HepG2 (cell line): ENCODE data around the gene RTF1. TPM values are rescaled to one million over a fixed set of nuclear protein-coding genes. Genes with fewer than 3 reads are reported as not detected.

Experiments used
- ATF2 ChIP-seq: sonication (generic); formaldehyde crosslinking; IDR thresholded peaks from 2 replicates; pipeline ENCODE4 v1.4.0; 2020; ENCODE audit warnings: missing genetic modification reagents
- GABPA ChIP-seq, 2 experiments: IDR thresholded peaks; 2 replicates each; pipeline ENCODE4 v1.6.1; 2011 to 2016; ENCODE audit warnings: low read depth in 2 of 2, low read length in 1 of 2, missing biosample characterization in 1 of 2, missing genetic modification characterization in 1 of 2
- KLF12 ChIP-seq: sonication (generic); formaldehyde crosslinking; IDR thresholded peaks from 2 replicates; pipeline ENCODE4 v1.4.0; 2020; ENCODE audit warnings: missing genetic modification reagents, borderline replicate concordance
- LCORL ChIP-seq, 2 experiments: fragments of 450-650 bp in 1 of 2; sonication (generic) in 1 of 2; formaldehyde crosslinking in 1 of 2; IDR thresholded peaks; 2 replicates each; pipeline versions ENCODE4 v1.5.0 to v1.6.1; 2017 to 2020; ENCODE audit warnings: antibody characterized with exemption in 1 of 2, missing genetic modification reagents in 1 of 2
- MIER2 ChIP-seq: IDR thresholded peaks from 2 replicates; pipeline ENCODE4 v1.6.1; 2016; ENCODE audit warnings: missing biosample characterization, missing genetic modification reagents
- NR1H2 ChIP-seq: sonication (generic); formaldehyde crosslinking; IDR thresholded peaks from 2 replicates; pipeline ENCODE4 v1.8.1; 2022; ENCODE audit warnings: low read depth, missing genetic modification reagents, borderline replicate concordance
- POLR2AphosphoS2 ChIP-seq: IDR thresholded peaks from 2 replicates; pipeline ENCODE4 v1.6.1; 2011; ENCODE audit warnings: low read depth, low read length, improper control_type of control experiment
- RBFOX2 ChIP-seq: fragments of 200-400 bp; formaldehyde crosslinking; IDR thresholded peaks from 2 replicates; pipeline ENCODE4 v1.6.1; 2017; ENCODE audit warnings: low read depth, mild to moderate bottlenecking, low read length
- RBM39 ChIP-seq: fragments of 200-400 bp; formaldehyde crosslinking; IDR thresholded peaks from one replicate; pipeline ENCODE4 v1.6.1; 2018; ENCODE audit warnings: antibody characterized with exemption, mild to moderate bottlenecking, low read depth, low read length; ENCODE audit not compliant: poor library complexity, severe bottlenecking
- SIX1 ChIP-seq: sonication (generic); formaldehyde crosslinking; IDR thresholded peaks from 2 replicates; pipeline ENCODE4 v1.4.0; 2020; ENCODE audit warnings: missing genetic modification reagents, borderline replicate concordance
- SNAPC5 ChIP-seq: sonication (generic); formaldehyde crosslinking; IDR thresholded peaks from 2 replicates; pipeline ENCODE4 v1.8.1; 2023; ENCODE audit warnings: mild to moderate bottlenecking, missing genetic modification reagents, borderline replicate concordance
- SRSF4 ChIP-seq: fragments of 200-400 bp; formaldehyde crosslinking; IDR thresholded peaks from one replicate; pipeline ENCODE4 v1.6.1; 2018; ENCODE audit warnings: mild to moderate bottlenecking, low read depth, low read length, moderate library complexity; ENCODE audit not compliant: poor library complexity, severe bottlenecking
- TCF12 ChIP-seq, 2 experiments: fragments of 450-650 bp in 1 of 2; sonication (generic) in 1 of 2; formaldehyde crosslinking in 1 of 2; IDR thresholded peaks; 2 replicates each; pipeline versions ENCODE4 v1.6.1 to v1.8.0; 2017 to 2022; ENCODE audit warnings: antibody characterized with exemption in 1 of 2, mild to moderate bottlenecking in 1 of 2, missing genetic modification reagents in 1 of 2, moderate library complexity in 1 of 2
- ZBTB37 ChIP-seq: sonication (generic); formaldehyde crosslinking; IDR thresholded peaks from 2 replicates; pipeline ENCODE4 v1.4.0; 2020; ENCODE audit warnings: mild to moderate bottlenecking, missing genetic modification reagents
- ZNF121 ChIP-seq: sonication (generic); formaldehyde crosslinking; IDR thresholded peaks from 2 replicates; pipeline ENCODE4 v1.5.0; 2020; ENCODE audit warnings: mild to moderate bottlenecking, missing genetic modification reagents
- ZNF280B ChIP-seq: sonication (generic); formaldehyde crosslinking; IDR thresholded peaks from 2 replicates; pipeline ENCODE4 v1.5.0; 2020; ENCODE audit warnings: missing genetic modification reagents, mild to moderate bottlenecking, borderline replicate concordance
- ZNF343 ChIP-seq: sonication (generic); formaldehyde crosslinking; IDR thresholded peaks from 2 replicates; pipeline ENCODE4 v1.4.0; 2020; ENCODE audit warnings: mild to moderate bottlenecking, missing genetic modification reagents
- ZNF432 ChIP-seq: sonication (generic); formaldehyde crosslinking; IDR thresholded peaks from 2 replicates; pipeline ENCODE4 v1.5.0; 2020; ENCODE audit warnings: missing genetic modification reagents, mild to moderate bottlenecking, borderline replicate concordance
- ZNF543 ChIP-seq: sonication (generic); formaldehyde crosslinking; IDR thresholded peaks from 2 replicates; pipeline ENCODE4 v1.4.0; 2020; ENCODE audit warnings: mild to moderate bottlenecking, missing genetic modification reagents
- ZNF570 ChIP-seq: sonication (generic); formaldehyde crosslinking; IDR thresholded peaks from 2 replicates; pipeline ENCODE4 v1.4.0; 2020; ENCODE audit warnings: mild to moderate bottlenecking, missing genetic modification reagents, borderline replicate concordance
- ZNF724P ChIP-seq: sonication (generic); formaldehyde crosslinking; IDR thresholded peaks from 2 replicates; pipeline ENCODE4 v1.8.0; 2022; ENCODE audit warnings: missing genetic modification reagents, borderline replicate concordance
- ZNF777 ChIP-seq: sonication (generic); formaldehyde crosslinking; IDR thresholded peaks from 2 replicates; pipeline ENCODE4 v1.4.0; 2020; ENCODE audit warnings: missing genetic modification reagents
- ZNF788 ChIP-seq: sonication (generic); formaldehyde crosslinking; IDR thresholded peaks from 2 replicates; pipeline ENCODE4 v1.5.0; 2020; ENCODE audit warnings: mild to moderate bottlenecking, missing genetic modification reagents, borderline replicate concordance
- ZNF83 ChIP-seq: sonication (generic); formaldehyde crosslinking; IDR thresholded peaks from 2 replicates; pipeline ENCODE4 v1.4.0; 2020; ENCODE audit warnings: missing genetic modification reagents, mild to moderate bottlenecking, borderline replicate concordance
- polyA plus RNA-seq, 8 experiments: library from polyadenylated mRNA; depleted of rRNA in 3 of 8; stranded (reverse) in 7 of 8; unstranded in 1 of 8; fragments of >200 nt; fragmentation: Illumina TruSeq in 4 of 8; extraction: Trizol in 4 of 8; gene quantifications; 2 replicates each; pipeline versions ENCODE4 v1.2.1 to v1.2.3, GENCODE V29; 2011 to 2016; ENCODE audit warnings: low read depth in 4 of 8, missing spikeins in 1 of 8, mixed read lengths in 1 of 8; ENCODE audit not compliant: insufficient read depth in 1 of 8
- total RNA-seq, 5 experiments: library from RNA; depleted of rRNA; stranded (reverse); fragments of >200 nt; fragmentation: Illumina TruSeq; extraction: Trizol; gene quantifications; 2 replicates each; pipeline ENCODE4 v1.2.3, GENCODE V29; 2016; ENCODE audit warnings: low read depth in 1 of 5

RTF1 gene
- total and polyA plus RNA-seq, 2 of the 13 experiments (the other 11 are each of a cell fraction or from before 2014, with no cell fraction given) = 13.9 to 17.9 TPM

GRCh38 chr15:41493205-41493901 is 76.5 kb downstream of the RTF1 start, which contains the start of gene ITPKA (continued):
- TF ChIP-seq SNAPC5 (peak; percentile 93; the same call in 1 of the 2 replicates), ZNF777 (CRISPR knock-in tag) (0 out of 2 replicates have a peak, but pooled peaks have one; percentile 55), RBFOX2 (peak; percentile 84), TCF12 (IDR thresholded peaks at IDR 0.05) (no peak), TCF12 (CRISPR knock-in tag; IDR thresholded peaks at IDR 0.05) (no peak), ZNF121 (CRISPR knock-in tag) (0 out of 2 replicates have a peak, but pooled peaks have one; percentile 12), KLF12 (CRISPR knock-in tag) (peak; percentile 79), MIER2 (CRISPR knock-in tag) (no peak), SRSF4 (no peak), LCORL (IDR thresholded peaks at IDR 0.05) (no peak), LCORL (CRISPR knock-in tag; IDR thresholded peaks at IDR 0.05) (peak; percentile 70), ZNF788 (CRISPR knock-in tag) (peak; percentile 50; the same call in 1 of the 2 replicates), RBM39 (peak; percentile 37), GABPA (IDR thresholded peaks at IDR 0.05; ENCODE audit: low read depth, low read length) (no peak), GABPA (CRISPR knock-in tag; IDR thresholded peaks at IDR 0.05; ENCODE audit: low read depth) (0 out of 2 replicates have a peak, but pooled peaks have one; percentile 18), ZBTB37 (CRISPR knock-in tag) (no peak), ZNF432 (CRISPR knock-in tag) (no peak), ZNF543 (CRISPR knock-in tag) (peak; percentile 84), ZNF570 (CRISPR knock-in tag) (no peak), POLR2AphosphoS2 (no peak), ZNF280B (CRISPR knock-in tag) (no peak), SIX1 (no peak), ZNF343 (CRISPR knock-in tag) (peak; percentile 78), ATF2 (CRISPR knock-in tag) (no peak), NR1H2 (no peak), ZNF83 (0 out of 2 replicates have a peak, but pooled peaks have one; percentile 19), ZNF724P (no peak)
